Fibroblast of lung (primary cell): Measurements from ENCODE around the gene PAPPA. TPM values are rescaled to one million over a fixed set of nuclear protein-coding genes. Genes with fewer than 3 reads are reported as not detected.

Experiments
- DNase-seq, 2 donors: peaks; one replicate each; pipeline versions ENCODE4 v3.0.0 to v3.0.0-alpha.2; 2010; ENCODE audit warnings: low read depth in 2 of 2
- H2AFZ ChIP-seq: 2 replicates; pipeline ENCODE4 v1.5.1; 2012; ENCODE audit warnings: low read length, control low read depth, inconsistent platforms
- H3K27ac ChIP-seq: 2 replicates; pipeline ENCODE4 v1.5.1; 2011; ENCODE audit warnings: low read length, control low read depth; ENCODE audit not compliant: insufficient read depth
- H3K27me3 ChIP-seq: 2 replicates; pipeline ENCODE4 v1.5.1; 2011; ENCODE audit warnings: mild to moderate bottlenecking, low read length; ENCODE audit not compliant: control insufficient read depth, insufficient read depth
- H3K36me3 ChIP-seq: 2 replicates; pipeline ENCODE4 v1.5.1; 2011; ENCODE audit warnings: low read length; ENCODE audit not compliant: control insufficient read depth, insufficient read depth
- H3K4me1 ChIP-seq: 2 replicates; pipeline ENCODE4 v1.5.1; 2011; ENCODE audit warnings: low read length; ENCODE audit not compliant: control insufficient read depth, insufficient read depth; ENCODE audit errors: extremely low read depth
- H3K4me2 ChIP-seq: 2 replicates; pipeline ENCODE4 v1.5.1; 2011; ENCODE audit warnings: low read length, control low read depth; ENCODE audit not compliant: insufficient read depth; ENCODE audit errors: extremely low read depth
- H3K4me3 ChIP-seq, 4 experiments: fragments of 200-600 bp in 1 of 4; sonication (generic) in 1 of 4; replicated peaks in 1 of 4; 2 replicates each; pipeline ENCODE4 v1.5.1; 2011 to 2016; ENCODE audit warnings: low read length in 4 of 4, low read depth in 3 of 4, mild to moderate bottlenecking in 3 of 4, control low read depth in 2 of 4, inconsistent platforms in 1 of 4, mixed read lengths in 1 of 4; ENCODE audit not compliant: insufficient read depth in 1 of 4; ENCODE audit errors: control extremely low read depth in 1 of 4
- H3K79me2 ChIP-seq: 2 replicates; pipeline ENCODE4 v1.5.1; 2012; ENCODE audit warnings: mild to moderate bottlenecking, low read length, inconsistent platforms; ENCODE audit not compliant: control insufficient read depth, insufficient read depth
- H3K9ac ChIP-seq: 2 replicates; pipeline ENCODE4 v1.5.1; 2011; ENCODE audit warnings: mild to moderate bottlenecking, low read length, control low read depth; ENCODE audit not compliant: insufficient read depth
- H3K9me3 ChIP-seq: 2 replicates; pipeline ENCODE4 v1.5.1; 2012; ENCODE audit warnings: low read depth, low read length; ENCODE audit not compliant: control insufficient read depth, insufficient read depth
- H4K20me1 ChIP-seq: 2 replicates; pipeline ENCODE4 v1.5.1; 2011; ENCODE audit warnings: low read length; ENCODE audit not compliant: control insufficient read depth, insufficient read depth; ENCODE audit errors: extremely low read depth
- CTCF ChIP-seq, 2 donors: IDR thresholded peaks in 1 of 2; conservative IDR thresholded peaks in 1 of 2; 1 replicate in 1 of 2; 2 replicates in 1 of 2; pipeline ENCODE4 v1.5.1; 2011 to 2012; ENCODE audit warnings: low read length in 2 of 2, control low read depth in 1 of 2, inconsistent platforms in 1 of 2, low read depth in 1 of 2, mild to moderate bottlenecking in 1 of 2
- EZH2 ChIP-seq: IDR thresholded peaks from 2 replicates; pipeline ENCODE4 v1.5.1; 2012; ENCODE audit warnings: low read length, control low read depth, mild to moderate bottlenecking; ENCODE audit errors: missing control alignments
- polyA plus RNA-seq, 2 donors: library from polyadenylated mRNA; depleted of rRNA in 1 of 2; stranded (reverse) in 1 of 2; unstranded in 1 of 2; fragments of >200 nt; gene quantifications; 2 replicates each; pipeline ENCODE4 v1.2.1, GENCODE V29; 2011 to 2012; ENCODE audit warnings: missing spikeins in 1 of 2
- total RNA-seq: library from RNA; depleted of rRNA; stranded (reverse); fragments of >200 nt; gene quantifications from 2 replicates; pipeline ENCODE4 v1.2.1, GENCODE V29; 2014

PAPPA gene
- total and polyA plus RNA-seq, 2 donors (not counting 1 experiment from before 2014, with no cell fraction given), result 8.8 to 45.7 TPM

DNA sequence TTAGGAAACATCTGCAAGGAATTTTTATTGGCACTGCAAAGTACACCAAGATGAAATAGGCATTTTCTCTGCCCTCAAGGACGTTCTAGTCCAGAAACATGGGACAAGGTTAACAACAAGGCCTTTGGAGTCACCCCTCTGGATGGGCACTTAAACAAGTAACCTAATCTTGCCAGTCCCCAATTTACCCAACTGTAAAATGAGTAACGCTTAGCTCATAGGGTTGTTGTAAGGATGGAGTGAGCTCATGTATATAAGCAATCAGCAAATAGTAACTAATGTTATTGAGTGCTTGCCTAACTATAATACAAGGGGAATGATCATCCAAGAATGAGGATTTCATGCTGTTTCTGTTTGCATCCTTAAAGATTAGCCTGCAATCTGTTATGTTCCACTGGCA, 189.3 kb downstream of the PAPPA start:
- peak in 1 of 2 donors; percentile 26 for DNase-seq
- no peak overlapping the region for H3K4me3 ChIP-seq
- H3K27me3 ChIP-seq, result no peaks in the 10 kb centered on the region
- H3K4me2 ChIP-seq, result no peak overlapping the region
- H3K9ac ChIP-seq, result no peak overlapping the region
- no peak overlapping the region for H2AFZ ChIP-seq
- H3K27ac ChIP-seq, result no peak overlapping the region
- no peaks in the 10 kb centered on the region for H3K79me2 ChIP-seq
- no peak for TF ChIP-seq CTCF (conservative IDR thresholded peaks at IDR 0.05 in 1 of 2, IDR thresholded peaks at IDR 0.05 in 1 of 2; ENCODE audit: low read depth in 1 of 2, low read length in 2 of 2)
- no peak for TF ChIP-seq EZH2
- no peaks in the 10 kb centered on the region for H4K20me1 ChIP-seq
- no peaks in the 10 kb centered on the region for H3K4me1 ChIP-seq
- H3K9me3 ChIP-seq, result no peaks in the 10 kb centered on the region
- no peaks in the 10 kb centered on the region for H3K36me3 ChIP-seq

DNA sequence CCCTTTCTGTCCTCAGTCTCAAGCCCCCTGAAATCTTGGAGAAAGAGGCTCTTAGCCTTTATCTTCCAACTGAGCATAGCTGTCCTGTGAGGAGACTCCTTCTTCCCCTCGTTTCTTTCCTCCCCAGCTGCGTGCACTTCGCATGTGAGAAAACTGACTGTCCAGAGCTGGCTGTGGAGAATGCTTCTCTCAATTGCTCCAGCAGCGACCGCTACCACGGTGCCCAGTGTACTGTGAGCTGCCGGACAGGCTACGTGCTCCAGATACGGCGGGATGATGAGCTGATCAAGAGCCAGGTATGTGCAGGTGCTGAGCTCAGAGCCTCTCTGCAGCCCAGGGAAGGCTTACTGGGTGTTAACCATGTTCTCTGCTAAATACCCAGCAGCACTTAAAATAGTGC, 190.8 kb downstream of the PAPPA start:
- no peaks in the 10 kb centered on the region for H3K79me2 ChIP-seq
- H3K36me3 ChIP-seq, result no peaks in the 10 kb centered on the region
- H3K4me2 ChIP-seq, result no peak overlapping the region
- no peak overlapping the region for H3K4me3 ChIP-seq
- H4K20me1 ChIP-seq, result no peaks in the 10 kb centered on the region
- DNase-seq, result no peak
- TF ChIP-seq CTCF (conservative IDR thresholded peaks at IDR 0.05 in 1 of 2, IDR thresholded peaks at IDR 0.05 in 1 of 2; ENCODE audit: low read depth in 1 of 2, low read length in 2 of 2) (no peak), EZH2 (no peak)
- H3K27me3 ChIP-seq, result no peaks in the 10 kb centered on the region
- no peak overlapping the region for H2AFZ ChIP-seq
- no peaks in the 10 kb centered on the region for H3K9me3 ChIP-seq
- no peak overlapping the region for H3K27ac ChIP-seq
- H3K4me1 ChIP-seq, result no peaks in the 10 kb centered on the region
- no peak overlapping the region for H3K9ac ChIP-seq

GRCh38 chr9:116345393-116345792, 191.8 kb downstream of the PAPPA start:
- Histone ChIP-seq H3K36me3 (no peaks in the 10 kb centered on the region), H3K4me3 (no peak overlapping the region)

More at GRCh38 chr9:116345393-116345792, 191.8 kb downstream of the PAPPA start:
- Histone ChIP-seq H3K27ac (no peak overlapping the region), H3K9ac (no peak overlapping the region), H3K27me3 (no peaks in the 10 kb centered on the region), H3K4me1 (no peaks in the 10 kb centered on the region), H3K79me2 (no peaks in the 10 kb centered on the region), H4K20me1 (no peaks in the 10 kb centered on the region), H2AFZ (no peak overlapping the region), H3K4me2 (no peak overlapping the region), H3K9me3 (no peaks in the 10 kb centered on the region)
- TF ChIP-seq CTCF (conservative IDR thresholded peaks at IDR 0.05 in 1 of 2, IDR thresholded peaks at IDR 0.05 in 1 of 2; ENCODE audit: low read depth in 1 of 2, low read length in 2 of 2), result no peak
- no peak for TF ChIP-seq EZH2
- DNase-seq, result no peak
